HG03571 (cell line): ENCODE results near the gene ZNF648.
A peak's percentile ranks its signal among the peaks of the same experiment; 100 is the strongest.
"Not testable (repeated sequence)": the region's sequence is repeated elsewhere in the genome, so short reads cannot be mapped to it uniquely, and the experiment has no call there.

Source experiments
- ATAC-seq: cut with Tn5 transposase; IDR thresholded peaks from one replicate; pipeline ENCODE4 v1.9.1; 2021; ENCODE audit not compliant: unreplicated experiment

Gene ZNF648

DNA sequence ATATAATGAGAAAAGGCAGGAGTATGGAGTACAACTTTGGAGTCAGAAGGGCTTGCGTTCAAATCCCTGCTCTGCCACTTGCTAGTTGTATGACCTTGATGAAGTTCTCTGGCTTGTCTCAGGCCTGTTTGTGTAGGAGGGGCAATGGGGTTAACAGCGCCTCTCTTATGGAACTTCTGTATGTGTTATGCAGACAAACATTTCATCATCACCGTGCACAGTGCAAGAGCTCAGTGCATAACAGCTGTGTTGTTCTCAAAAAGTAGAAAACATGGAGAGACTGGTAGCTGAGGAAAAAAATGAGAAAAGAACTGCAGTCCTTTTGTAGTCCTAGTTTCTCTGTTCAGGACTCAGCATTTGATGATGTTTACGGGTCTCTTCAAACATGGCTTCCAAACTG, 10.4 kb upstream of the ZNF648 start:
- ATAC-seq, result no peak

- ATAC-seq, result peak; percentile 69
These were observed 7.5 kb upstream of the ZNF648 start for GRCh38 chr1:182069028-182069466.

GRCh38 chr1:182066934-182067333, 5.4 kb upstream of the ZNF648 start:
- no peak for ATAC-seq

GRCh38 chr1:182065126-182065845, 3.8 kb upstream of the ZNF648 start:
- ATAC-seq, result no peak

DNA sequence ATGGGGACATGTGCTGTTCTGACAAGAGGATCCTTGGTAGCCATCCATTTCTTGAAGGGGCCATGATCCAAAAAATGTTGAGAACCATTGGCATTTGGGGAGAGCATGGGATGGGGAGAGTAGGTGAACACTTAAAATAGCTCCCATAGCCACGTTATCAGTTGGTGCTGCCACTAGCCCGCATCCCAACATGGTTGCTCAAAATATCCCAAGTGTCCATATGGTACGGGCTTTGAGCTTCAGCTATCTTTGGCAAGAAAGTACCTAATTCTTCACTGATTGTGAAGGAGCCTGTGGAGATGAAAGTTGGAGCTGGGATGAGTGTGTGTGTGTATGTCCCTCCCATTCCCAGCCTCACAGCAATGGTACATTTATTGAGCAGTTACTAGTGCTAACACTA, 3.1 kb upstream of the ZNF648 start:
- ATAC-seq, result no peak

- no peak for ATAC-seq
These were observed 711 bp upstream of the ZNF648 start for GRCh38 chr1:182062223-182062622.

- no peak for ATAC-seq
These were observed 635 bp downstream of the ZNF648 start for GRCh38 chr1:182060877-182061276.

- no peak for ATAC-seq
These were observed 1.6 kb downstream of the ZNF648 start for GRCh38 chr1:182059936-182060335.

- no peak for ATAC-seq
These were observed 4.7 kb downstream of the ZNF648 start for GRCh38 chr1:182056601-182057366.

GRCh38 chr1:182054698-182055326, 6.7 kb downstream of the ZNF648 start:
- no peak for ATAC-seq

DNA sequence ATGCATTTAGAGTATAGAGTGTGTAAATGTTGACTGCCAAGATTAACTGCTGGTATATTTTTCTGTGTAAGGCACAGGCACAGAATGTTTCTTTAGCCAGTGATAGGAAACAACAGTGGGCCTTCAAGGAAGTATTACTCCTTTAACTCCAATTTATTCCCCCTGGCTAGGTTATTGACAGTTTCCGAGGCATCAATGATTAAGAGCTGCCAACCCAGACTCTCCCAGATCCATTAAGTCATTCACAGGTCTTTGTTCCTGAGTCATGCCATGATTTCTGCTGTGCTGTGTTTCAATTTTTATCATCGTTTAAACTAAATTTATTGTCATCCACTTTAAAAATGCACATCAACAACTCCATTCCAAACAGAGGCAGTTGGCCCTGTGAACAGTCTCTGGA, 9.2 kb downstream of the ZNF648 start:
- ATAC-seq, result no peak

- ATAC-seq, result no peak
These were observed 9.6 kb downstream of the ZNF648 start for GRCh38 chr1:182051938-182052337.

GRCh38 chr1:182050481-182051448, 10.7 kb downstream of the ZNF648 start:
- ATAC-seq, result no peak

DNA sequence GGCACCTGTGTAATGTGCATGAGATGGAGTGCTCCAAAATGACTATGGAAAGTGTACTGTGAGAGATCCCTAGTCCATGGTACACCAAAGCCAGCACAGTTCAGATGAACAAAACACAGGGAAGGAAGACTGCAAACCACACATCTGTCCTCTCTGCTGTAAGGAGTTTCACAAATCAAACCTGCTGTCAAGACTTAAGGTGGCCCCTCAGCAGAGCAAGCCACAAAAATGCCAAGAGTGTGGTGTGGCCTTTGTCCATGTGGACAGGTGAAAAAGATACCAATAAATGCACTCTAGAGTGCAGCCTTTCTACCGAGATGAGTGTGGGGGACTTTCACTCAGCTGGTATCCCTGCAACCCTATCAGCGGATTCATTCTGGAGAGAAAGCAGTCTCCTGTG, 12.9 kb downstream of the ZNF648 start:
- no peak for ATAC-seq

GRCh38 chr1:182046763-182047162, 14.7 kb downstream of the ZNF648 start:
- ATAC-seq, result peak; percentile 78

GRCh38 chr1:182045481-182045880, 16.0 kb downstream of the ZNF648 start:
- ATAC-seq, result not testable (repeated sequence)

DNA sequence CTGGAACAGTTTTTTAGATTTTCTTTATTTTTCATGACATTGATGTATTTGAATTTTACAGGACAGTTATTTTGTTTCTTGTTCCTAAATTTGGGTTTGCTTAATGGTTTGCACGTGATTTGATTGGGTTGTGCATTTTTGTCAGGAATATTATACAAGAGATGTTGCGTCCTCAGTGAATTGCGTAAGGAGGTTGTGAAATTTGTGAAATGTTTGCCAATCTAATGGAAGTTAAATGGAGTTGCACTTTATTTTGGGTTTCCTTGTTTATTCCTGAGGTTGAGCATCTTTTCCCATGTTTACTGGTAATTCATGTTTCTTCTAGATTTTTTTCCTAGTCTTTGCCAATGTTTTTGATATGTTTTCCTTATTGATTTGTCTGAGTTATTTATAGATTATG, 19.9 kb downstream of the ZNF648 start:
- ATAC-seq, result no peak

- no peak for ATAC-seq
These were observed 23.3 kb downstream of the ZNF648 start for GRCh38 chr1:182038220-182038619.

DNA sequence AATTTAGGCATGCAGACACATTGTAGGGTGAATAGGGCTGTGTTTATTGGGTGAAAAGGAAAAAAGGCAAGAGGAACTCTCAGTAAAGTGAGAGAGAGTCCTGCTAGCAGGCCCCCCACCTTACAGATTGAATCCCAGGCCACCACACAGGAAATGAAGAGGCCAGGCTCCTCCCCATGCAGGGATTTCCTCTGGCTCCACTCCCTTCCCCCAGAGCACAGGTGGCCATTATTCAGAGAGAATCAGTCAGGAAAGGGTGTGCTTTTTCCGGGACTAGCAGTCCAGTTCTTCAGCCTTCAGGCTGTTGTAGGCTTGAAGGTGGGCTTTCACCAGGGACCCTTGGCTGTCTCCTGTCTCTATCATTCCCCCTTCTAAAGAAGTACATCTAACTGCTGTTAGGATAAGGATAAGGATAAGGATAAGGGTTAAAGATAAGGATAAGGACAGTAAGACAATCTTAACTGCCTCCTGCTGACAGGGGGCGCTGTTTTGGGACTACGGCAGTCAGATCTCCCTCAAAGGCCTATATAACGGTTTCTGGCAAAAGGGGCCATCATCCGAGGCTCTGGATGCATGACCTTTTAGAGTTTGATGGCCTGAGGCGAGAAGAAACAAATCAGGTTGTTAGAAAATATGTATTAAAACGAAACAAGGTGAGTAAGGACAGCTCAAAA, 26.3 kb downstream of the ZNF648 start:
- ATAC-seq, result no peak

DNA sequence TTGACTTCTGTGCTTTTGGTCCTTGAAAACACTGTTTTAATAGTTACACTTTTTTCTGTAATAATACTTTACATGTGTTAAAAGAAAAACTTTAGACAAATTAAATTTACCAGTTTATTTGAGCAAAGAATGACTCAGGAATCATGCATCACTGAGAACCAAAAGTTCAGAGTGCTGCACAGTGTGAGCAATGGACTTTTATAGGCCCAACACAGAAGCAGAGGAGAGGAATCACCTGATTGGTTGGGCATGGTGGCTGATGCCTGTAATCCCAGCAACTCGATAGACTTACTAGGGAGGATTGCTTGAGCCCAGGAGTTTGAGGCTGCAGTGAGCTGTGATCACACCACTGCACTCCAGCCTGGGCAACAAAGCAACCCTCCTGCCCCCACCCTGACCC, 29.3 kb downstream of the ZNF648 start:
- ATAC-seq, result no peak
